A673 (cell line): Measurements from ENCODE around the gene SPATA2L. TPM values are rescaled to one million over a fixed set of nuclear protein-coding genes. Genes with fewer than 3 reads are reported as not detected.

Experiments used
- BruUV-seq: library from RNA; stranded (reverse); fragments of 400-500 nt; replicated peaks from 2 replicates; lab custom pipeline; 2021; lab: Mats Ljungman, UMichigan
- CTCF ChIA-PET: fragments of 300-600 bp; sonication (Branson Sonifier 250); formaldehyde crosslinking; loops from one replicate; lab custom pipeline; 2022; ENCODE audit warnings: antibody characterized with exemption; lab: Charles Lee
- POLR2A ChIA-PET: fragments of 300-600 bp; sonication (Branson Sonifier 250); formaldehyde crosslinking; loops from one replicate; lab custom pipeline; 2022; ENCODE audit warnings: antibody characterized with exemption; ENCODE audit not compliant: low non-redundant PET; lab: Charles Lee
- DNase-seq: peaks from one replicate; pipeline ENCODE4 v3.0.0-alpha.2; 2015; ENCODE audit warnings: low spot score
- H3K27ac ChIP-seq: fragments of 200-600 bp; sonication (generic); 2 replicates; pipeline ENCODE4 v1.5.1; 2016; ENCODE audit warnings: mixed run types, low read depth, mild to moderate bottlenecking, mixed read lengths, antibody characterized with exemption, low read length; ENCODE audit not compliant: poor library complexity, severe bottlenecking
- H3K27me3 ChIP-seq: fragments of 200-600 bp; sonication (generic); replicated peaks from 2 replicates; pipeline ENCODE4 v1.6.1; 2017; ENCODE audit warnings: mixed run types, low read depth, mild to moderate bottlenecking, mixed read lengths, antibody characterized with exemption, low read length; ENCODE audit not compliant: insufficient read depth, poor library complexity
- H3K36me3 ChIP-seq: fragments of 200-600 bp; sonication (generic); 2 replicates; pipeline ENCODE4 v1.6.1; 2016; ENCODE audit warnings: mixed run types, mild to moderate bottlenecking, mixed read lengths, antibody characterized with exemption, low read length; ENCODE audit not compliant: insufficient read depth, poor library complexity, severe bottlenecking
- H3K4me1 ChIP-seq: fragments of 200-600 bp; sonication (generic); 2 replicates; pipeline ENCODE4 v1.6.1; 2017; ENCODE audit warnings: mixed run types, mild to moderate bottlenecking, mixed read lengths, antibody characterized with exemption, low read length; ENCODE audit not compliant: insufficient read depth, poor library complexity, severe bottlenecking
- H3K4me3 ChIP-seq: fragments of 200-600 bp; sonication (generic); 2 replicates; pipeline ENCODE4 v1.5.1; 2016; ENCODE audit warnings: low read depth, mixed run types, mild to moderate bottlenecking, mixed read lengths, low read length; ENCODE audit not compliant: poor library complexity, severe bottlenecking
- H3K9me3 ChIP-seq: fragments of 200-600 bp; sonication (generic); 2 replicates; pipeline ENCODE4 v1.6.1; 2016; ENCODE audit warnings: mixed run types, low read depth, mild to moderate bottlenecking, mixed read lengths, antibody characterized with exemption, low read length; ENCODE audit not compliant: poor library complexity, severe bottlenecking
- EZH2 ChIP-seq: fragments of 200-600 bp; sonication (generic); IDR thresholded peaks from 2 replicates; pipeline ENCODE4 v1.6.1; 2017; ENCODE audit warnings: borderline replicate concordance, low read depth, mild to moderate bottlenecking, mixed read lengths, antibody characterized with exemption, low read length; ENCODE audit not compliant: poor library complexity, severe bottlenecking
- intact Hi-C: fragments of 100-400 bp; cut with micrococcal nuclease; formaldehyde crosslinking; loops from one replicate; pipeline ENCODE4 v1.10.0; 2022; ENCODE audit not compliant: unreplicated experiment
- total RNA-seq: library from RNA; stranded (reverse); gene quantifications from 2 replicates; pipeline ENCODE4 v1.2.3, GENCODE V29; 2021
- TF ChIP-seq, protein P1 (sequence below): fragments of 300-800, 200-600 bp; sonication (generic); conservative IDR thresholded peaks from 2 replicates; pipeline ENCODE4 v1.5.1; 2017; ENCODE audit warnings: low read depth, mild to moderate bottlenecking, antibody characterized with exemption, low read length, moderate library complexity, mixed read lengths

Gene SPATA2L
- total RNA-seq, 1 experiment from 2014 or later: 19.1 TPM

DNA sequence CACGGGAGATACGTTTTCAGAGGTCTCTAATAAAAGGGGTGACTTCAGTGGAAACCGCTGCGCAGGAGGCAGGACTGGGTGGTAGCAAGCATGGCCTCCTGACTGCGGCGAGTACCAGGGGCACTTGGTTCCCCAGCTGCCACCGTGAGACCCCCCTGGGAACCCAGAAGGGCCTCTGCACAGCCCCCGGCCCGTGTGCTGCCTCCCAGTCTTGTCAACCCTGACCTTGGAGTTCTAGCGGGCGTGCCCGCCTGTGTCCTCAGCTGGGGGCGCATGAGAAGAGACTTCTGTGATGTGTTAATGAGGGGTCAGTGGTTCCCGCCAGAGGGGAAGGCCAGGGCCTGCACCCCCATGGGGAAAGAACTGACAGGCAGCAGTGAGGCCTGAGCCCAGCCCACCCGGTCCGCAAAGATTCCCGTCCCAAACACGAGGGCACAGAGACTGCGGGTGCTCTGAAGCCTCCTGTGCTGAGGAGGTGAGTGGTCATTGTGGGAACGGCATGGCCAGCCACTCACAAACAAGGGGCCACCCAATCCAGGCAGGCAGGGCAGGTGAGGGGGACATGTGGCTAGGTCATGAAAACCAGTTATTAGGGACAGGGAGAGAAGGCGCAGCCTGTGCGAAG, 29.2 kb upstream of the SPATA2L start:
- TF ChIP-seq, protein P1, sequence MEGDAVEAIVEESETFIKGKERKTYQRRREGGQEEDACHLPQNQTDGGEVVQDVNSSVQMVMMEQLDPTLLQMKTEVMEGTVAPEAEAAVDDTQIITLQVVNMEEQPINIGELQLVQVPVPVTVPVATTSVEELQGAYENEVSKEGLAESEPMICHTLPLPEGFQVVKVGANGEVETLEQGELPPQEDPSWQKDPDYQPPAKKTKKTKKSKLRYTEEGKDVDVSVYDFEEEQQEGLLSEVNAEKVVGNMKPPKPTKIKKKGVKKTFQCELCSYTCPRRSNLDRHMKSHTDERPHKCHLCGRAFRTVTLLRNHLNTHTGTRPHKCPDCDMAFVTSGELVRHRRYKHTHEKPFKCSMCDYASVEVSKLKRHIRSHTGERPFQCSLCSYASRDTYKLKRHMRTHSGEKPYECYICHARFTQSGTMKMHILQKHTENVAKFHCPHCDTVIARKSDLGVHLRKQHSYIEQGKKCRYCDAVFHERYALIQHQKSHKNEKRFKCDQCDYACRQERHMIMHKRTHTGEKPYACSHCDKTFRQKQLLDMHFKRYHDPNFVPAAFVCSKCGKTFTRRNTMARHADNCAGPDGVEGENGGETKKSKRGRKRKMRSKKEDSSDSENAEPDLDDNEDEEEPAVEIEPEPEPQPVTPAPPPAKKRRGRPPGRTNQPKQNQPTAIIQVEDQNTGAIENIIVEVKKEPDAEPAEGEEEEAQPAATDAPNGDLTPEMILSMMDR: no peak
- TF ChIP-seq EZH2: no peak
- peaks cover 78% of the 10 kb centered on the region for H3K36me3 ChIP-seq
- H3K4me1 ChIP-seq: no peaks in the 10 kb centered on the region
- no TSS peak for BruUV-seq
- H3K4me3 ChIP-seq: no peak overlapping the region
- peak overlapping the region; percentile 54 for H3K27ac ChIP-seq
- H3K9me3 ChIP-seq: no peaks in the 10 kb centered on the region
- DNase-seq: no peak
- intact Hi-C loops: no loop called here
- no peaks in the 10 kb centered on the region for H3K27me3 ChIP-seq
- ChIA-PET CTCF (no interaction called here), POLR2A (no interaction called here)

DNA sequence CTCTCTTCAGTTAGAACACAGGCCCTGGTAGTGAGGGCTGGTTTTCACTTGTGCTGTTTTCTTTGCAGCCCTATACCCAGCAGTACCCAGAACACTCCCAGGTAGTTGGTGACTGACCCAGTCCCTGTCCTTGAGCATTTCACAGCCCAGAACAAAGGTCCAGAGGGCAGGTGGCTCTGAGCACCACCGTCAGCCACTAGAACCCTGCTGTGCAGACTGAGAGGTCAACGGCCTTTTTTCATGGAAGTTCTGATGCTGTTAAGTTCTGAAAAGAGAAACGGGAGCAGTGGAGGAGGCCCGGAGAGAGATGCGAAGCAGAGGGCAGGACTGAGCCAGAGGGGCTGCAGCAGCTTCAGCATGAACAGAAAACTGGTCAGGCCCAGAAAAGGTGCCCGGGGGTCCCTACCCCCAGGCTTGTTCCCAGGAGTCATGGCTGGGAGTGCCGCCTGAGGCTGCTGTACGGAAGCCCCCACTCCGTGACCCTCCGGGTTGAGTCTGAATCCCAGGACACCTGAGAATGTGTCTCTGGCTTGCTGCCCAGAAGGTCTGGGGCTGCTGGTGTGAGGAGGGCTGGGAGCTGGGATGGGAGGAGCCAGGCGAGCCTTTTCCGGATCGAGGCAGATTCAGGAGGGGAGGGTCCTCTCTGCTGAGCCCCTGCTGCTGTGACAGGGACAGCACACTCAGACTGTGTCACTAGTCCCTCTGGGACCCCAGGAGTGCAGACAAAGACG, 28.5 kb upstream of the SPATA2L start:
- Histone ChIP-seq H3K4me1 (no peaks in the 10 kb centered on the region), H3K27ac (peak overlapping the region; percentile 54), H3K27me3 (no peaks in the 10 kb centered on the region), H3K36me3 (peaks cover 73% of the 10 kb centered on the region), H3K9me3 (no peaks in the 10 kb centered on the region), H3K4me3 (no peak overlapping the region)
- ChIA-PET CTCF (no interaction called here), POLR2A (no interaction called here)
- no TSS peak for BruUV-seq
- intact Hi-C loops: no loop called here
- DNase-seq: peak; percentile 34
- TF ChIP-seq EZH2: no peak
- TF ChIP-seq, protein P1: no peak

DNA sequence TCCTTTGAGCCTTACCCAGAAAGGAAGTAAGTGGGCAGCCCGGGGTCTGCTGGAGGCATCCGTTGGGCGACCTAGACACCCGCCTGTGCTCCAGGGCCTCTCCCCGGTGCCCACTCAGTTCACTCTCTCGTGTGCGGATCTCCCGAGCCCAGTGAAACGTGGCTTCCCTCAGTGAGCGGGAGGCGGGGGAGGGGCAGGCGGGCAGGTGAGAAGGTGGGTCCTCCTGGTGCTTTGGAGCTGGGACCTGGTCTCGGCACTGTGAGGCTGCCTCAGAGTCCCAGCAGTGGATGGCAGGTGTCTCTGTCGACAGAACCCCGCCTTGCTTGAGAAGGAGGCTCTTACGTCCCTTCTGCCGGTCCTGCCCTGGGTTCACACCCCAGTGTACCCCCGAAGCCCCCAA, 27.8 kb upstream of the SPATA2L start:
- ChIA-PET POLR2A (no interaction called here), CTCF (no interaction called here)
- no peak overlapping the region for H3K27ac ChIP-seq
- no peaks in the 10 kb centered on the region for H3K27me3 ChIP-seq
- intact Hi-C loops: no loop called here
- H3K4me1 ChIP-seq: no peaks in the 10 kb centered on the region
- H3K9me3 ChIP-seq: no peaks in the 10 kb centered on the region
- TF ChIP-seq, protein P1: no peak
- no peak for TF ChIP-seq EZH2
- no peak overlapping the region for H3K4me3 ChIP-seq
- DNase-seq: no peak
- no TSS peak for BruUV-seq
- H3K36me3 ChIP-seq: peaks cover 72% of the 10 kb centered on the region
